Activated CD4-positive, alpha-beta T cell treated with anti-CD3 and anti-CD28 coated beads, Interleukin-2, amount 50 U/mL, for 16 hours (primary cell): ENCODE data around the gene MAPK1IP1L.
A peak's percentile ranks its signal among the peaks of the same experiment; 100 is the strongest.

ENCODE experiments used
- DNase-seq: peaks from one replicate; pipeline ENCODE4 v3.0.0-alpha.2; 2020

MAPK1IP1L gene

DNA sequence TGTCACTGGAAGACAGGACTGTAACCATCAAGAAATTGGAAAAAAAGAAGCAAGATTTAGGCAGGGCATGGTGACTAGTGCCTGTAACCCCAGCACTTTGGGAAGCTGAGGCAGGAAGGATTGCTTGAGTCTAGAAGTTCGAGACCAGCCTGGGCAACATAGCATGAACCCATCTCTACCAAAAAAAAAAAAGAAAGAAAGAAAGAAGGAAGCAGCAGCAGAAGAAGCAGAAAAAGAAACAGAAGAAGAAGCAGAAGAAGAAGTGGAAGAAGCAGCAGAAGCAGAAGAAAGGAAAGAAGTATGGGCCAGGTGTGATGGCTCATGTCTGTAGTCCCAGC lies 47.1 kb downstream of the MAPK1IP1L start:
- no peak for DNase-seq

DNA sequence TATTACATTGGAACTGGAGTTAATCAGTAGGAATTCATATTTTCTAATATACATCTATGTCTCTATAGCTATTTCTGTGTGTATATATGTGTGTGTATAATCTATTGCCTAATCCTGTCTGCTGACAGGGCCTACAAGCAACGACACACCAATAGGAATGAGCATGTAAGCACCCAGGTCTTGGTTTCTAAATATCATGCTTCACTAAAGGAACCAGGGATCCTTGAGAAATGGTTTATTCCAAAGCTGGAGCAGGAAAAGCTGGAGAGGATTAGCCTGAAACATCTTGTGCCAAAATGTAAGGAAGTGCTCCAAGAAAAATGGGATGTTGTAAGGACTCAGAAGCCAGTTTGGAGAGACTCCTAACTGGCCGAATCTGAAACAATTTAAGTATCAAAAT lies 48.3 kb downstream of the MAPK1IP1L start:
- DNase-seq: no peak

DNA sequence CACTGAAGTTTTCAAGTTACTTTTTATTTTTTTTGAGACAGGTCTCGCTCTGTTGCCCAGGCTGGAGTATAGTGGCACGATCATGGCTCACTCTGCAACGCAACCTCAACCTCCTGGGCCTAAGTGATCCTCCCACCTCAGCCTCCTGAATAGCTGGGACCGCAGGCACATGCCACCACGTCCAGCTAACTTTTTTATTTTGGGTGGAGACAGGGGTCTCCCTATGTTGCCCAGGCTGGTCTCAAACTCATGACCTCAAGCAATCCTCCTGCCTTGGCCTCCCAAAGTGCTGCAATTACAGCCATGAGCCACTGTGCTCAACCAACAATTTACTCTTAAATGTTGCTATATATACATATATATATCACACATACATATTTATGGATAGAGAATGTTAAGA lies 50.3 kb downstream of the MAPK1IP1L start:
- DNase-seq: no peak

DNA sequence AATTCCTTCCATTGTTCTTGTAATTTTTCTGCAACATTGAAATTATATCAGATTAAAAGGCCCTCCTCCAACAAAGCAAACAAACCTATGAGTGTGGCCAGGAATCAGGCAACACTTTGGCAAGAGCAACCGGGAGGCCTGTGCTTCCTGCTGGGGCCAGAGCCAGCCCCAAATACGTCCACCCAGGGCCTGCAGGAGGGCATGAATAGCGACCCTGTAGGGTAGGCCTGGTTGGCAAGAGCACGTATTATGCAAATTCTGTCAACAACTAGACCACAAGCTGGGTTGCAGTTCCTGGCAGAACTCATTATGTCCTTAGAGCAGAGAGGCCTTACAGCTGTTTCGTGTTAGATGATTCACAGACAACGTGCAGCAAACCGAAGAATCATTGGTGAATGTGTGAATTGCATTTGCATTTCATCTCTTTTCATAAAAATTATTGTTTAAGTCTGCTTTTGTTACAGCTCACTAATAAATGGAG lies 50.7 kb downstream of the MAPK1IP1L start:
- DNase-seq: peak; percentile 90

DNA sequence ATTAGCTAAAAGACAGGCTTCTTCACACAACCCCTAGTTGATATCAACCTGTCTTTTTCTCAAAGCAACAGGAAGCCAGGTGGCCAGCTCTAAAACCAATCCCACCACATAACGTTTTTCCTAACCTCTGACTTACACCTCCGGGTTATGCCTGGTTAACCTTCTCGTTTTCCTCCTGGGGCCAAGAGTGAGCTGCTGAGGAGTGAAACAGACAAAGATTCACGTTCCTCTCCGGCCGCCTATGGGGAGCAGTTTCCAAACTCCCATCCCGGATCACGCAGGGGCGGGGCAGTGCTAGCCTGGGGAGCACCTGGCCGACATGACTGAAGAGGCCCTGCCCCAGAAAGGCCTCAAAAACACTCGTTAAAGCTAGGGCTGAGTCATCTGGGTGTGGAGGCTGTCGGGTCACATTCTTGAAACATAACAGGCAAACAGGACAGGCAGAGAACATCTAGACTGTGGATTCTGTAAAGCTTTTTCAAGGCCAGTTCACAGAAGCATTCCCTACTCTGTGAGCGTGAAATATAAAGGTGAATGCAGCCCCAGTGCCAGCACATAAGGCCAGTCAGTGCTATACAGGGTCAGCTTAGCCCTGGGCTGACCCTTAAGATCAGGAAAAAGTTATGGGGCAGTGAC lies 51.7 kb downstream of the MAPK1IP1L start:
- DNase-seq: peak; percentile 84

DNA sequence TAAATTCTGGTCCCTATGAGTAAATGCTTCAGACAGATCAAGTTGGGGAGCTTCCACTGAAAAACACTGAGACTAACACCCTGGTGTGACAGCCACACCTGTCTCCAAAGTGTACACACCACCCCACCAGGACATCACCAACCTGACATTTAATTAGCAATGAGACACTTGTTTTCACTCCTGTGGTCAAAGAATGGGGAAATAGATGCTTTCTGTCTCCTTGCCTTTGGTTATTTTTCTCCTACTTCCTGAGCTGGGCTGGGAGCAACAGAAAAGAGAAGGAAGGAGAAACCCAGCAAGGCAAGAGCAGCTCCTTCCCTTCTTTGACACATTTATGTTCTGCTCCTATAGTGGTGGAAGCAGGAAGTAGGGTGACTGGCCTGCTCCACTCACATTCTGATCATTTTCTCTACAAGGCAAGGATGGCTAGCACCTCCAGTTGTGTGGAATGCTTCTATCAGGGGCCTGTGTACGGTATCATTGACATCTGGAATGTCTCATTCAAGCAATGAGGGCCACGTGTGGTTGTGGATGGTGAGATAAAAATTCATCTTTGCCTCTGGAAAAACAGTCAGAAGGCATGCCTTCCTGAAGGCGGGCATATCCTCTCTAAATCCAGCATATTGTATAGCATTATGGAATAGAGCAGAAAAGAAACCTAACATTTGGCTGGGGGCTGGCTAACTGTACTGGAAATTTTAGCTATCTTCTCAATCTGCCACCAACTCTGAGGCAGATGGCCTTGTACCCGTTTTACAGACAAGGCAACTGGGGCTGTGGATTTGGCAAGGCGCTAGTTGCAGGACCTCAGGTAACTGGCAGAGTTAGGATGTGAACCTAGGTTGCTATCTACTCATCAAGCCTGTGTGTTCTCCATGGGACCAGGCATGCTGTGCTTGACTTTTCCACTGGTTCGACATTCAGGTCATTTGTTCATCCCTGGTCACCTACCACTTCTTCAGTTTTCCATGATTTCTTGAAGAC lies 52.8 kb downstream of the MAPK1IP1L start:
- DNase-seq: no peak

DNA sequence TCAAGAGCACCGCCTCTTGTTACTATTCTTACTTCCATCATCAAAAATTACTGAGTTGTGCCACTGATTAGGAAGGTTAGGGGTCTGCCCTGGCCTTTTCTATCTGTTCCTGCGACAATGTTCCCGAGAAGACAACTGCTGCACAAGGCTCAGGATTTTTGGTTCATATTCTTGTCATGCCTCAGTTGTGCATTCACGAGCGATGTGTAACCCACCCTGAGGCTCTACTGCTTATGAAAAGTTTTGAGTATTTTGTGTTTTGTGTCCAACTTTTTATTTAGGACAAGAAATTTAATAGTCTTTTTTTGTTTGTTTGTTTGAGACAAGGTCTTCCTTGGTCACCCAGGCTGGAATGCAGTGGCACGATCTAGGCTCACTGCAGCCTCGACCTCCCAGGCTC lies 54.5 kb downstream of the MAPK1IP1L start:
- DNase-seq: no peak

DNA sequence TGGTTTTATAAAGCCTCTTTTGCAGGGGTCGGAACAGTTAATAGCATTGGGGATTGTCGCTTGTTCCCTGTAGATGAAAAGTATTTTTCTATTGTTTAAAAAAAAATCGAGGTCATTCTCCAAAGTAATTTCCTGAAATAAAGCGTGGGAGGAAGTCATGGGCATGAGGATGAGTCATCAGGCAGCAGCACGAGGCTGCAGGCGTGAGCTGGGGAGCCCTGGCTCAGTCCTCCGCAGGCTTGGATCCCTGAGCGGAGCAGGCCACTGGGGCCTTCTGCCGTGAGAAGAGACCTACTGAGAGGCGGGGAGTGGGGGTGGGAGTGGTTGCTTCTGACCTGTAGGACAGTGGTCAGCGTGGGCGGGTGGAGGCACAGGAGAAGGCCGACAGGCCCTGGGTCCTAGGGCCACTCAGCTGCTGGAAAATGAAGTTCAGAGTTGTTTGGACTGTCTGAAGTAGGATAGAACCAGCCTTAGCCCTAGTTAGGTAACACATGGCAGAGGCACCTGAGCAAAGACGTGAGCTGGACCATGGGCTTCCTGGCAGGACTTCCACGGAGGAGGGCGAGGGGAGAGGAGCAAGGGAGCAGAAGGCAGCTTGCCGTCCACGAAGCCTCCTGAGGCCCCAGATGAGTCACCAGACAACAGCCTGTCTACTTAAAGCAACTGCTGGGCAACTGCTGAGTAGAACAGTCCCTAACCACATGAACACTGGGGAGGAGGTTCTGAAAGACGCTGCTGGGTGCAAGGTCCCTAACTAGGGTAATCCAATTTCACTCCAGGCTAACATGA lies 56.5 kb downstream of the MAPK1IP1L start:
- peak; percentile 81 for DNase-seq

DNA sequence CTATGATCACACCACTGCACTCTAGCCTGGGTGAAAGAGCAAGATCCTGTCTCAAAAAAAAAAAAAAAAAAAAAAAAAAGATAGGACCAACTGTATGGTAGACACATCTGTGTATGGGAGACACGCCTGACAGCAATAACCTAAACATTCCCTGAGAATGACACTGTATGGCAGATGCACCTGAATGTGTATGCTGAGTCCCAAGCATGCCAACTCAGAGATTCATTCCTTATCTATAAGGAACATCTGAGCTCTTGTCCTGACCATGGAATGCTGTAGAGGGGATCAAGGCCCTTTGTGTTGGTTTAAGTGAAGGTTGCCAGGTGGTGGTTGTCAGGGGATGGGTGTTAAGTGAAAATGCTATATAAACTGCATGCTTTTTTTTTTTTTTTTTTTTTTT lies 58.4 kb downstream of the MAPK1IP1L start:
- DNase-seq: no peak

DNA sequence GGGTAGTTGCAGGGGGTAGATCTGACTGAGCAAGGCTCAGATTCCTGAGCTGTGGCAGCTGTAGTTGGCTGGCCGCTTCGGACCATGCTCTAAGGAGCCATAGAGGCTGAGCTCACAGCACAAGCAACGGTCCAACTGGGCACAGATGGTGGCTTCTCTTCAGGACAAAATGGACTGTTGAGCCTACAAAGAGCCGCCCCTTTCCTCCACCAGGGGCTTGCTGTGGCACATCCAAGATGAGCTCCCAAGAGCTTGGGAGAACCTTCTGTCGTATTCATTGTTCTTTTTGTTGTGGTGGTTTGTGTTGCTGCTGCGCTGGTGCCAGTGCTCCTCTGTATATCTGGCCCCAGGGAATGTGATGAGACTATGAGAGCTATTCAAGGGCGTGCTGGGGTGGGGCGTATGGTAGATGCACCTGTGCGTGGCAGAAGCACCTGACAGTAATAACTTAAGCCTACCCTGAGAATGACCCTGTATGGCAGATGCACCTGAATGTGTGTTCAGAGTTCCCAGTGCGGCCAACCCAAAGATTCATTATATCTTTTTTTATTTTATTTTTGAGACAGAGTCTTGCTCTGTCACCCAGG lies 59.8 kb downstream of the MAPK1IP1L start:
- no peak for DNase-seq

DNA sequence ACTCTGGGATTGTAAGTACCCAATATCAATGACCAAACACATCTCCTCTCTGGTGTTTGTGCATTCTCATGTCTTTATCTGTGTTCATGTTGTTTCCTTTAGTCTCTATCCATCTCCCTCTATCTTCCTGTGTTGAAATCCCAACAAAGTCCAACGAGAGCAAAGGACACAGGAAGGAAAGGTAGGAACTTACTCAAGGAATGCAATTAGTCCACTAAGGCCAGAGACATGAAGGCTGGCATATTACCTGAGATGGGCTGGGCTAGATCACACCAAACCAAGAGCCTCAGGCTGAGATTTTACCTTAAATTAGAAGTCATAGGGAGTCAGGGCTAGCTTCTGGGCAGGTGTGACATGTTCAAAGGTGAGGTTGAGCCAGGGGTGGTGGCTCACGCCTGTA lies 63.3 kb downstream of the MAPK1IP1L start:
- no peak for DNase-seq

DNA sequence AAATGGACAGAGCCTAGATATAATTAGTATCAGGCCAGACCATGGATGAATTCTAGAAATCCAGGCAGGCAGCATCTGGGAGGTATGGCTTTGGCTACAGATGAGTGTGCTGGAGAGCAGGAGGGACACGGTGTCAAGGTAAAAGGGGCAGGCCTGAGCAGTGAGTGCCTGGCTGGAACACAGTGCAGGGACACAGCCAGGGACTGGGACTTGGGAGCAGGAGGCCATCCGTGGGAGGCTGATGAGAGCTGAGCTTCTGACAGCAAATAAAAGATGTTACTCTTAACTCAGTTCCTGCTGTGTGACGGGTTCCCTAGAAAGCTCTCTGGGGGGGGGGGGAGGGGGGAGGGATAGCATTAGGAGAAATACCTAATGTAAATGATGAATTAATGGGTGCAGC lies 64.0 kb downstream of the MAPK1IP1L start:
- DNase-seq: no peak

DNA sequence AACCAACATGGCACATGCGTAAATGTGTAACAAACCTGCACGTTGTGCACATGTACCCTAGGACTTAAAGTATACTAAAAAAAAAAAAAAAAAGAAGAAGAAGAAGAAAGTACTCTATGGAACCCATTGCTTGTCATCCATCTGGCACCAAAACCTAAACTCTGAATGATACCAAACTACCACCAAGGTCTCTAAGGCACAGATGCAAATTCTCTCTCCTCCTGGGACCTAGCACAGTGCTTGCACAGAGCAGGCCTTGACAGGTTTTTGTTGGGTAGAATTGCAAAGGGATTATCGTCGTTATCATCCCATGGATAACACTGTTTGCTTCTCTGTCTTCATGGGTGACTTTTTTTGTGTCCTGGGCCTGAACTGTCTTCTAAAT lies 64.4 kb downstream of the MAPK1IP1L start:
- DNase-seq: no peak

DNA sequence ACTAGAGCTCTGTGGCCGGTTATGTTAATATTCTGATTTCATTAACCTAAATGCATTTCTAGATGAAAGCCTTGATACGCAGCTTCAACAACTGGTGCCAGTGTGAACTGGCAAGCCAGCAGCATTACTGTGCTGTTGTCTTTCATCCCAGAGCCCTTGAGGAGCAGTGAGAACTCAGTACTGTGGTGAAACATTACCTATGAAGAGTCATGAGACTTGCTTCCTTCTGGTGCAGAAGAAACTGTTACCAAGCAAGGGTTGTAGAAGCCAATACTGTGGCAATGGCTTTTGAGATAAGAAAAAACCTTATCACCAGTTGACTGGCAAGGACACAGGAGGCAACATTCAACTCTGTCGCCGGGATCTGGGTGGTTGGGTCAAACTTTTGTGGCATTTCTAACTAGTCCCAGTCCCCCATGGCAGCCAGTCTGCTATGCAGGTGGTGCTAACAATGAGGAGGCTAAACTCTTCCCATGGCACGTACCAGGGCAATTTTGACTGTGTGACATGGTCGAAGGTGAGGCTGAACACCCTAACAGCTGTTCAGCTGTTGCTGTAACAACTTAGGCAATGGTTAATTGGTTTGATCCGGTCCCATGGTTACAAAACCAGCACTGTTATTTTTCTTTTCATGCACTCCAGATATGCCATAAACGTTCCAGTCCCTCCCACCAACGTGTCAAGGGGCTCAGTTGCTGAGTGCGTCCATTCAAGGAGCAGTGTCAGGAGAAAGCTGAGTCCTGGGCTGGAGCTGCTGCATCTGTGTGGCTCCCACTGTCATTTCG lies 65.0 kb downstream of the MAPK1IP1L start:
- DNase-seq: no peak

DNA sequence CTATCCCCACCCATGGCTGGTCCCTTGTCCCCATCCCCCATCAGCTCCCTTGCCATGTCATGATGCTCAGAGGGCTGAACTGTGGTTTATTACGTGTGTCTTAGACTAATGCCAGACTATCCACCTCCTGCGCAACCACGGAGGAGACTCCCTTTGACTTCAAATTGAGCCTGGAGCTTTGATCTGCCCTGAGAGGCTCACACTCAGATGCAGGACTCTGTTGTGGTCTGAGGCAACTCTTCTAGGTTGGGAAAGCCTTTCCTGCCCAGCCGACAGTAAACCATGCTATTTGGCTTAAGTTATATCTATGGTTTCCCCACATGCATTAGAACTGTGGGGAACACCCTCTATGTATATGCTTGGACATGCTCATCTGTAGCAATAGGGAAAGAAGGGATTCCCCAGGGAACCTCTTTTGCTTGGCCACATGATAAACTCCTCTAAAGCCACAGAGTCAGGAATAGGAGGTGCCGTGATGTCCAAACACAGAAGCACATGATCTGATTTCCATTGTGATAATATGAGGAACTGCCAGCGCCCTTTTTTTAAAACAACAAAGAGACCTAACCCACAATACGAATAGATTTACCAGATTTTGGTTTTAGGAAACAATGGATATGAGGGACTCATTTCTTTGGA lies 66.5 kb downstream of the MAPK1IP1L start:
- DNase-seq: no peak

DNA sequence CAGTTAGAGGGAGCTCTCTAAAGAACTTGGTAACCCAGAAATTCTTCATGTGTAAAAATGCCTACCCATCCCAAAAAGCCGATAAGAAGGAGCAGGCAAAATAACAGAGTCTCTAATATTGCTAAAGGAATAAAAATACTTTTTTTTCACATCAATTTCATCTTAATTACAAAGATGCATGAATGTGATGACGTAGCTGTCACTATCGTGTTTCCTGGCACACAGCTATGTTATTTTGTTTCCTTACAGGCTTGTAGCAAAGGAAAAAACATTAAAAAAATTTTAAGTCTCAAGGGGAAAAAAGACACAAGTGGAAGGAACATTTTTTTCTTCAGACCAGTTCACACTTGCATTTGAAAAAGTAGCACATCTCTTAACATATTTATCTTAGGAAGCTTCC lies 67.3 kb downstream of the MAPK1IP1L start:
- no peak for DNase-seq
